ENCODE measurements around the gene LCORL.

Gene LCORL

GRCh38 chr4:17964576-17964975 is 57.0 kb downstream of the LCORL start:
- H3K36me3 ChIP-seq: peaks cover 0 to 4% (median 0%) of the 10 kb centered on the region in 3 donors
- H3K4me3 ChIP-seq: no peak overlapping the region
- H3K27me3 ChIP-seq: no peaks in the 10 kb centered on the region
- no peaks in the 10 kb centered on the region for H3K9me3 ChIP-seq
- H3K4me1 ChIP-seq: no peaks in the 10 kb centered on the region
- no peak overlapping the region for H3K27ac ChIP-seq
- intact Hi-C loops (cut with DNase I; ENCODE audit: low total_unique reads): no loop called here
- no peak for DNase-seq
- TF ChIP-seq, protein P1, sequence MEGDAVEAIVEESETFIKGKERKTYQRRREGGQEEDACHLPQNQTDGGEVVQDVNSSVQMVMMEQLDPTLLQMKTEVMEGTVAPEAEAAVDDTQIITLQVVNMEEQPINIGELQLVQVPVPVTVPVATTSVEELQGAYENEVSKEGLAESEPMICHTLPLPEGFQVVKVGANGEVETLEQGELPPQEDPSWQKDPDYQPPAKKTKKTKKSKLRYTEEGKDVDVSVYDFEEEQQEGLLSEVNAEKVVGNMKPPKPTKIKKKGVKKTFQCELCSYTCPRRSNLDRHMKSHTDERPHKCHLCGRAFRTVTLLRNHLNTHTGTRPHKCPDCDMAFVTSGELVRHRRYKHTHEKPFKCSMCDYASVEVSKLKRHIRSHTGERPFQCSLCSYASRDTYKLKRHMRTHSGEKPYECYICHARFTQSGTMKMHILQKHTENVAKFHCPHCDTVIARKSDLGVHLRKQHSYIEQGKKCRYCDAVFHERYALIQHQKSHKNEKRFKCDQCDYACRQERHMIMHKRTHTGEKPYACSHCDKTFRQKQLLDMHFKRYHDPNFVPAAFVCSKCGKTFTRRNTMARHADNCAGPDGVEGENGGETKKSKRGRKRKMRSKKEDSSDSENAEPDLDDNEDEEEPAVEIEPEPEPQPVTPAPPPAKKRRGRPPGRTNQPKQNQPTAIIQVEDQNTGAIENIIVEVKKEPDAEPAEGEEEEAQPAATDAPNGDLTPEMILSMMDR (IDR thresholded peaks at IDR 0.05): no peak

DNA sequence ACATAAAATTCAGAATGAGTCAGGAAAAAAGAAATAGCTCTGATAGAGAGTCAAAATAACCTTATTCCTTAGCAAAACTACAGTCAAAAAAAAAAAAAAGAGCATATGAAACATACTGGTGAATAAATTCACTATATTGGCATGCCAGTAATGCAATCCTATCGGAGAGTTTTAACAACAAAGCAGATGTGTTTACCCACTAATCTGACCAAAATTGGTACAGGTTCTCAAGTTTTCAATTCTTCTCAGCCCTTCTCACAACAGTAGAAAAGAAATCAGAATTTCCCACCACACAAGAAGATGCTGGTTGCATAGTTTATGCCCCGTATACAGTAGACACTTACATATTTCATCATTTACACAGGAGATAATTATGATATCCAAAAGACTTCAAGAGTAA is 59.4 kb downstream of the LCORL start:
- DNase-seq: no peak
- no peak overlapping the region for H3K4me3 ChIP-seq
- H3K9me3 ChIP-seq: no peaks in the 10 kb centered on the region
- H3K27me3 ChIP-seq: no peaks in the 10 kb centered on the region
- TF ChIP-seq, protein P1 (IDR thresholded peaks at IDR 0.05): no peak
- H3K27ac ChIP-seq: no peak overlapping the region
- H3K36me3 ChIP-seq: peaks cover 2 to 6% (median 4%) of the 10 kb centered on the region in 3 donors
- H3K4me1 ChIP-seq: no peaks in the 10 kb centered on the region
- intact Hi-C loops (cut with DNase I; ENCODE audit: low total_unique reads): no loop called here

- Histone ChIP-seq H3K4me1 (no peaks in the 10 kb centered on the region), H3K27ac (no peak overlapping the region), H3K4me3 (no peak overlapping the region), H3K9me3 (no peaks in the 10 kb centered on the region), H3K27me3 (no peaks in the 10 kb centered on the region), H3K36me3 (peaks cover 4 to 6% (median 5%) of the 10 kb centered on the region in 3 donors)
- no peak for DNase-seq
- TF ChIP-seq, protein P1 (IDR thresholded peaks at IDR 0.05): no peak
- intact Hi-C loops (cut with DNase I; ENCODE audit: low total_unique reads): no loop called here
Measured at GRCh38 chr4:17961249-17961648, 60.3 kb downstream of the LCORL start.

- Histone ChIP-seq H3K4me1 (no peaks in the 10 kb centered on the region), H3K4me3 (no peak overlapping the region), H3K27ac (no peak overlapping the region), H3K27me3 (no peaks in the 10 kb centered on the region), H3K36me3 (peaks cover 10 to 14% (median 13%) of the 10 kb centered on the region in 3 donors), H3K9me3 (no peaks in the 10 kb centered on the region)
- TF ChIP-seq, protein P1 (IDR thresholded peaks at IDR 0.05): no peak
- intact Hi-C loops (cut with DNase I; ENCODE audit: low total_unique reads): no loop called here
- DNase-seq: no peak
Measured at GRCh38 chr4:17958181-17958580, 63.4 kb downstream of the LCORL start.

- H3K9me3 ChIP-seq: no peaks in the 10 kb centered on the region
- H3K4me1 ChIP-seq: no peaks in the 10 kb centered on the region
- TF ChIP-seq, protein P1 (IDR thresholded peaks at IDR 0.05): no peak
- no peaks in the 10 kb centered on the region for H3K27me3 ChIP-seq
- intact Hi-C loops (cut with DNase I; ENCODE audit: low total_unique reads): no loop called here
- H3K4me3 ChIP-seq: no peak overlapping the region
- DNase-seq: no peak
- no peak overlapping the region for H3K27ac ChIP-seq
- peaks cover 10 to 14% (median 13%) of the 10 kb centered on the region in 3 donors for H3K36me3 ChIP-seq
Measured at GRCh38 chr4:17957688-17958087, 63.9 kb downstream of the LCORL start.

DNA sequence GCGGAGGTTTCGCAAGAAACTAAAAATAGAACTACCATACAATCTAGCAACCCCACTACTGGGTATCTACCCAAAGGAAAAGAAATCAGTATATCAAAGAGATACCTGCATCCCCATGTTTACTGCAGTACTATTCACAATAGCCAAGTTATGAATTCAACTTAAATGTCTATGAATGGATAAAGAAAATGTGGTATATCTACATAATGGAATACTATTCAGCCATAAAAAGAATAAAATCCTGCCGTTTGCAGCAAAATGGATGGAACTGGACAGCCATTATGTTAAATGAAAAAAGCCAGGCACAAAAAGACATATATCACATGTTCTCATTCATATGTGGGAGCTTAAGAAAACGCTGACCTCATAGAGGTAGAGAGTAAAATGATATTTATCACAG is 65.3 kb downstream of the LCORL start:
- H3K4me3 ChIP-seq: no peak overlapping the region
- DNase-seq: no peak
- H3K36me3 ChIP-seq: peaks cover 10 to 14% (median 13%) of the 10 kb centered on the region in 3 donors
- TF ChIP-seq, protein P1 (IDR thresholded peaks at IDR 0.05): no peak
- no peaks in the 10 kb centered on the region for H3K9me3 ChIP-seq
- H3K27ac ChIP-seq: no peak overlapping the region
- intact Hi-C loops (cut with DNase I; ENCODE audit: low total_unique reads): no loop called here
- no peaks in the 10 kb centered on the region for H3K4me1 ChIP-seq
- no peaks in the 10 kb centered on the region for H3K27me3 ChIP-seq
